Right ventricle myocardium superior (tissue), 1 donor: ENCODE results near the gene DHX57. TPM values are rescaled to one million over a fixed set of nuclear protein-coding genes. Genes with fewer than 3 reads are reported as not detected.
"Not testable (repeated sequence)": the region's sequence is repeated elsewhere in the genome, so short reads cannot be mapped to it uniquely, and the experiment has no call there.

ENCODE experiments used
- ATAC-seq: fragments of 200-7000 bp; cut with Tn5 transposase; one replicate; pipeline ENCODE4 v1.9.1; 2020; ENCODE audit warnings: mild to moderate bottlenecking; ENCODE audit not compliant: poor library complexity
- DNase-seq: peaks from one replicate; pipeline ENCODE4 v3.0.0-alpha.2; 2020
- intact Hi-C: fragments of 100-400 bp; cut with DNase I; formaldehyde crosslinking; loops from one replicate; pipeline ENCODE4 v1.11.2; 2022
- total RNA-seq: library from RNA; stranded (reverse); fragmentation: NEBNext Ultra II Directional; extraction: Animal tissue kit (Norgen Biotek cat#: 25700); gene quantifications from one replicate; pipeline ENCODE4 v1.2.1, GENCODE V29; 2021
- donor health status: DM: no; HTN: yes; CAD: no; lungs with severe emphysema.

DHX57 gene
- total RNA-seq, 1 donor from 2014 or later: 12.6 TPM

DNA sequence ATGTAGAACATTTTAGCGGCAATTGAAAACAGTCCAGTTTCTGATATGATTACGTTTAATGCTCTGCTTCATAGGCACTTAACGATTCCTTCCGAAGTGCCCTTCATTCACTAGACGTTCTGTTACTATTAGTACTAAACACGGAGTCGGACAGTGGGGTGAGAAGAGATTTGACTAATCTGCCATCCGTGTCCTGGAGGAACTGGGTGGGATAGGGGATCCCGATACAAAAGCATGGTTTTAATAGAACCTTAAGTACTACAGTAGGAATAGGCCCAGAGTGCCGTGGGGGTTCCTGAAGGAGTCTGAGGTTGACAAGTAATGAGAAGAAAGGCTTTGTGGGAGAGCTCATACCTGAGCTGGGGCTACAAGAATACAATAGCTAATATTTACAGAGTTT lies 673 bp upstream of the DHX57 start:
- intact Hi-C loops: no loop called here
- no peak for DNase-seq
- ATAC-seq: no peak

DNA sequence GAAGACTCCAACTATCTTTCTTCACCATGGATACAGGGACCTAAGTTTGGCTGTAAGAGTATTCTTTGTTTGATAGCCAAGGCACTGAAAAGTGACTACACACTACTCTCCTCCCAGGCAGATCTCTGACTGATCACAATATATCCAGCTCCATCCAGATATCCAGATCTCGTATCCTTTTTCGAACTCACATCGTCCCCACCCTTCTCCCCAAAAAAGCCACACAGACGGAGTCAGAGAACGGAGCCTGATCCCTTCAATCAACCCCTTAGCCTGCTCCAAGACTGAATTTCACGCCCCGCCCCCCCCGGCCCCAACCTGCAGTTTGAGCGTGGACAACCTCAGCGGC lies 533 bp downstream of the DHX57 start:
- ATAC-seq (peak; percentile 3), DNase-seq (no peak)
- intact Hi-C loops: no loop called here

DNA sequence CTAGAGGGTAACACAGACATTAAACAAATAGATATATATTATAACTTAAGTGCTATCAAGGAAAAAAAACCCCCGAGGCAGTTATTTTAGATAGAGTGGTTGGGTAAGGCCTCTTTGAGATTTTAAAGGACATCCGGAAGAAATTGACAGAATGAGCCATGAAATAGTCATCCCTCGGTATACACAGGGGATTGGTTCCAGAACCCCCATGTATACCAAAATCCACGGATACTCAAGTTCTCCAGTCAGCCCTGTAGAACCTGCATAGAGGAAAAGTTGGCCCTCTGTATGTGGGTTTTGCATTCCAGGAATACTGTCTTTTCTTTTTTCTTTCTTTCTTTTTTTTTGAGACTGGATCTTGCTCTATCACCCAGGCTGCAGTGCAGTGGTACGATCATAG lies 2.0 kb downstream of the DHX57 start:
- no peak for DNase-seq
- ATAC-seq: no peak
- intact Hi-C loops: no loop called here

DNA sequence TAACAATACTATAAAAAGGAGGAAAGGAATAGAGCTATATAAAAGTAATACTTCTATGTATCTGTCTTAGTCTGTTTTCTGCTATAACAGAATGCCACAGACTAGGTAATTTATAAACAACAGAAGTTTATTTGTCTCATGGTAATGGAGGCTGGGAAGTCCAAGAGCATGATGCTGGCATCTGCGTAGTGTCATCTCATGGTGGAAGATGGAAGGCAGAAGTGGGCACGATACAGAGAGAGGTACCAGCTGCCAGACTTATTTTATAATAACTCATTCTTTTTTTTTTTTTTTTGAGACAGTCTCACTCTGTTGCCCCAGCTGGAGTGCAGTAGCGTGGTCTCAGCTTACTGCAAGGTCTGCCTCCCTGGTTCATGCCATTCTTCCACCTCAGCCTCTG lies 4.3 kb downstream of the DHX57 start:
- intact Hi-C loops: no loop called here
- ATAC-seq (no peak), DNase-seq (no peak)

DNA sequence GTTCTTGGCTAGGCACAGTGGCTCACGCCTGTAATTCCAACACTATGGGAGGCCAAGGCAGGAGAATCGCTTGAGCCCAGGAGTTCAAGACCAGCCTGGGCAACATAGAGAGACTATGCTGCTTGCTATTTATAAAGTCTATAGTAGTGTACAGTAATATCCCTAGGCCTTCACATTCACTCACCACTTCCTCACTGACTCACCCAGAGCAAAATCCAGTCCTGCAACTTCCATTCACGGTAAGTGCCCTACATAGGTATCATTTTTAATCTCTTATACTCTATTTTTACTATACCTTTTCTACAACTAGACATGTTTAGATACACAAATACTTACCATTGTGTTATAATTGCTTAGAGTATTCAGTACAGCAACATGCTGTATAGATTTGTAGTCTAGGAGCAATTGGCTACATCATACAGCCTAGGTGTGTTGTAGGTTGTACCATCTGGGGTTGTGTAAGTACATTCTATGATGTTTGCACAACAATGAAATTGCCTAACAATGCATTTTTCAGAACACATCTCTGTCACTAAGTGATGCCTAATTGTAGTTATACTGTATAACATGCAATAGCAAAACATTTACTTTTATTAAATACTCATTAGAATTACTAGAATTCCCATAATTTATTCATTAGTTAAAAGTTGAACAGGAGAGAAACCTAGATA lies 8.8 kb downstream of the DHX57 start:
- DNase-seq: no peak
- ATAC-seq: no peak
- intact Hi-C loops: no loop called here

DNA sequence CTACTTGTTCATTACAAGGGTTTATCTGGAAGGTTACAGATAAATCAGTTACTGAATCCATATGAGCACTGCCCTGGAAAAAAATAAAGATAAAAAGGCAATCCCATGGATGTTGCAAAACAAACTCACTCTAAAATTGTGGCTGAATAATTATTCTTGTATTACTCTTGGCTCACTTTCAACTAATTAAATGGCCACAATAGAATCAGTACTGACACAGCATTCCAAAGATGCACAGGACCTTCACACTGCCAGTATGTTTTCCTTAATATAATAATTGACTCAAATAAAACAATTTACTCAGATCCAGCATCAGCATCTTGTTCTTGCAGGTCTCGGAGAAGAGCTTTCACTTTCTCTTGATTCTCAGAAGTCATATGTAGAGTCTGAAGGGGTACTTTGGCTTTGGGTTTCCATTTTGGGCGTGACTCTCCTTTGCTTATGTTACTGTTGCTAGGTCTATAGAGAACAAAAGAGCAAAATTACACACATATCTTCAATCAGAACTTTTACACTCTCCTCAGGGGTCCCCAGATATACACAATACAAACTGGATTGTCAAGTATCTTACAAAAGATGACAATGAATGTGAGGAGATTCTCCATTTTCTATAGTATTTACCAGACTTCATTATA lies 12.6 kb downstream of the DHX57 start:
- no peak for DNase-seq
- intact Hi-C loops: no loop called here
- no peak for ATAC-seq

DNA sequence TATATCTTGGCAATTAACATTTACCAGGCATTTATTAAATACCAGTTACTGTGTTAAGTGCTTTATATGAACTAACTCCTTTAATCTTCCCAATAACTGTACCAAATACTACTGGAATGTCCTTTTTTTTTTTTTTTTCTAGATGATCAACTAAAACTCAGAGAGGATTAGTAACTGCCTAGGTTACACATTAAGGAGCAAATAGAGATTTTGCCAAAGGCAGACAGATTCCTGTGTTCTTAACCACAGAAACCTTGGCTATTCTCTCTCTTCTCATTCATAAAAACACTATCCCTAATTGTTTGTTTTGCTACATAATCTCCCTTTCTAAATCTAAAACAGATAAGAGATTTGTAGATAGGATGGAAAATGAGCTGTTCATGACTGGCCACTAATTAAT lies 13.3 kb downstream of the DHX57 start:
- ATAC-seq (no peak), DNase-seq (no peak)
- intact Hi-C loops: no loop called here

DNA sequence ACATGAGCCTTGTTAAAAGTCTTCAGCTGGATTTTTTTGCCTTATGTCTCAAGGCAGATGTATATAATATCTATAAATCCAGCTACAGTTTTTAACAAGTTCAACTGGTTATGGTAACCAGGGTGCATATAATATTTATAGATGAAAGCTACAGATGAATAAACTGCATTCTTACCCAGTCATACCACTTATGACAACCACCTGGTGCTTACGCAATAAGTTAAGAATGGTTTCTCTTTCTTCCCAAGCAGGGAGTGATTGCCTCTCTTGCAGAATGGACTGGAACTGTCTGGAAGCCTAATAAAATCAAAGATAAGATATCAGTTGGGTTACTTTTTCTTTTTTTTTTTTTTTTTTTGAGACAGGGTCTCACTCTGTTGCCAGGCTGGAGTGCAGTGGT lies 19.6 kb downstream of the DHX57 start:
- ATAC-seq: no peak
- intact Hi-C loops: no loop called here

DNA sequence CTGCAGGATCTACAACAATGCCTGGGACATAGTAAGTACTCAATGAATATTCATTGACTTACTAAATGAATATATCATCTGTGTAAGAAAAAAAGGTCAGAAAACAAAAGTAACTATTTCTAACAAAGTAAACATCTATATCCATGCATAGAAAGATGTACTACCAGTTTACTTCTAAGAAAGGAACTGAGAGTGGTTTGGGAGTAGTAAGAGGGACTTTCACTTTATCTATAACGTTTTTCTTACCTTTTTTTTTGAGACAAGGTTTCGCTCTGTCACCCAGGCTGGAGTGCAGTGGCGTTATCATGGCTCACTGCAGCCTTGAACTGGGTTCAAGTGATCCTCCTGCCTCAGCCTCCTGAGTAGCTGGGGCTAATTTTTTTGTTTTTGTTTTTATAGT lies 25.7 kb downstream of the DHX57 start:
- DNase-seq (no peak), ATAC-seq (no peak)
- intact Hi-C loops: no loop called here

More for the DNA sequence above, 19.6 kb downstream of the DHX57 start:
- no peak for DNase-seq

DNA sequence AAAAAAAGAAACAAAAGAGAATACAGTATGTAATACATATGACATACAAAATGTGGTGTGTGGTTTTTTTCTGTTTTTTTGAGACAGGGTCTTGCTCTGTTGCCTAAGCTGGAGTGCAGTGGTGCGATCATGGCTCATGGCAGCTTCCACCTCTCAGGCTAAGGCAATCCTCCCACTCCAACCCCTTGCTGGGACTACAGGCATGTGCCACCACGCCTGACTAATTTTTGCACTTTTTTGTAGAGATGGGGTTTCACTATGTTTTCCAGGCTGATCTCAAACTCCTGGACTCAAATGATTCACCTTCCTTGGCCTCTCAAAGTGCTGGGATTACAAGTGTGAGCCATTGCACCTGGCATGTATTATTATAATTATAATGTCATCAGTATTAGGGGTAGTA lies 38.9 kb downstream of the DHX57 start:
- no peak for DNase-seq
- intact Hi-C loops: no loop called here
- ATAC-seq: no peak

DNA sequence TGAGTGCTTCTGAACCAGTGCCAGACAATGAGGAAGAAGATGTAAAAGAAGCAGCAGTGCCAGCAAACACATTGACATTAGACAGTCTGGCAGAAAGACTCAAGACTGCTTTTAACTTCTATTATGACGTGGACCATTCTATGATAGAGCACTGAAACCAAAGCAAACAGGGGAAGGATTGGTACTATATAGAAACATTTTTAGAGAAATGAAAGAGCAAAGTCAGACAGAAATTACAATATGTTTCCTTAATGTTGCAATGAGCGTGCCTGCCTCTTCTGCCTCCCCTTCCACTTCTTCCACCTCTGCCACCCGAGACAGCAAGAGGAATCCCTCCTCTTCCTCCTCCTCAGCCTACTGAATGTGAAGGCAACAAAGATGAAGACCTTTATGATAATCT lies 39.7 kb downstream of the DHX57 start:
- intact Hi-C loops: no loop called here
- no peak for DNase-seq
- peak; percentile 78 for ATAC-seq

DNA sequence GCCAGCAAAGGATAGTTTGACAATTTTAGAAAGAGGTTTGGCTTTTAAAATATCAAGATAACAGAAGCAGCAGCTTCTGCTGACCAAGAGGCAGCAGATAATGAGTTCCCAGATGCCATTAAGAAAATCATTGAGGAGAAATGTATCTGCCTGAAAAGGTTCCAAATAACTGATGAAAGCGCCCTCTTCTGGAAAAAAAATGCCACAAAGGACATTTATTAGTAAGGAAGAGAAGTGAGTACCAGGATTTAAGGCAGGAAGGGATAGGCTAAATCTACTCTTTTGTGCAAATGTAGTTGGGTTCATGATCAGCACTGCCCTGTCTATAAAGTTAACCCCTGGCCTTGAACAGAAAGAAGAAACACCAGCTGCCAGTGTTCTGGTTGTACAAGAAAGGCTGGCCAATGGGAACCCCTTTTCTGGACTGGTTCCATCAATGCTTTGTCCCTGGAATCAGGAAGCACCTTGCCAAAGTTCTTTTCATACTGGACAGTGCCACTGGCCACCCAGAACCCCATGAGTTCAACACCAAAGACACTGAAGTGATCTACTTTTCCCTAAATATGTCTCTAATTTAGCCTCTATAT lies 40.6 kb downstream of the DHX57 start:
- intact Hi-C loops: no loop called here
- no peak for DNase-seq
- no peak for ATAC-seq

DNA sequence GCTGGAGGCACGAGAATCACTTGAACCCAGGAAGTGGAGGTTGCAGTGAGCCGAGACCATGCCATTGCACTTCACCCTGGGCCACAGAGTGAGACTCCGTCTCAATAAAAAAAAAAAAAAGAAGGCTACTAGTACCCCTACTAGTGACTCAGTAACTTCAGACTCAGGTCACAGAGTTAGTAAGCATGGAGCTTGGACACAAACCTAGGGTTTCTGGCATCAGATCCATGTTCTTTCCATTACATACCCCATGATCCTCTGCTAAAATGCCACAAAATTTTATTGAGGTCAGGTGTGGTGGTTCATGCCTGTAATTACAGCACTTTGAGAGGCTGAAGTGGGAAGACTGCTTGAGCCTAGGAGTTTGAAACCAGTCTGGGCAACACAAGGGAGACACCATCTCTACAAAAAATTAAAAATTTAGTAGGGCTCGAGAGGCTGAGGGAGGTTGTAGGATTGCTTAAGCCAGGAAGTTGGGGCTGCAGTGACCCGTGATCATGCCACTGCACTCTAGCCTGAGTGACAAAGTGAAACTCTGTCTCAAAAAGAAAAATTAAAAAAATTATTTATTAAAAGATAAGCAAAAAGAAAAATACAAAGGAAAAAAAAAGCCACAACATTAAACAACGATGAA lies 45.1 kb downstream of the DHX57 start:
- DNase-seq (no peak), ATAC-seq (no peak)
- intact Hi-C loops: no loop called here

DNA sequence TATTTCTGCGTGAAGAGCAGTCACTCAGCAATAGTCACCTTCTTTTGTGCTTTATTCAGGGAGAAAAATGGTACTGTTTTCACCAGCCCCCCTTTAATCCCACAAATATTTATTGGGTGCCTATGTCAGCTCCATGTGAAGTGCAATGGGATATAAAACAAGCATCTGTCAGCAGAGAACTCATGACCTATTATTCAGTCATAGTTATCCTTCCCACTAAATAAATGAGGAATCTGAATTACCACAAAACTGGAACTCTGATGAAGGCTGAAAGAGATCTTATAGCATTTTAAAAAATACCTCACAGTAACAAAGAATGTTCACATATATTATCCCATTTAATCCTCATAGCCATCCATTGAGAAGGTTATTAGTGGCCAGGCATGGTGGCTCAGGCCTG lies 45.8 kb downstream of the DHX57 start:
- DNase-seq (no peak), ATAC-seq (no peak)
- intact Hi-C loops: no loop called here

DNA sequence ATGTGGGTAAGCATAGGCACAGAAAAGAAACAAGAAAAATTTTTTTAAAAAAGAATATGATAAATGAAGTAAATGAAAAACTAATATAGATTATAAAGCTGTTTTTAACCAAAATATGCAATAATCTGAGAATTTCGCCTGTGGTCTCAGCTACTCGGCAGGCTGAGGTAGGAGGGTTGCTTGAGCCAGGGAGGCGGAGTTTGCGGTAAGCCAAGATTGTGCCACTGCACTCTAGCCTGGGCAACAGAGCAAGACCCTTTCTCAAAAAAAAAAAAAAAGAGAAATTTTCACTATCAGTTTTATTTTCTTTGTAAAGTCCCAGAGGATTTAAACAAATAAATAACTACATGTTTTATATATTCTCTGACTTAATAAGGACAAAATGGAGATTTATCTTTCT lies 47.3 kb downstream of the DHX57 start:
- intact Hi-C loops: no loop called here
- DNase-seq (no peak), ATAC-seq (no peak)

DNA sequence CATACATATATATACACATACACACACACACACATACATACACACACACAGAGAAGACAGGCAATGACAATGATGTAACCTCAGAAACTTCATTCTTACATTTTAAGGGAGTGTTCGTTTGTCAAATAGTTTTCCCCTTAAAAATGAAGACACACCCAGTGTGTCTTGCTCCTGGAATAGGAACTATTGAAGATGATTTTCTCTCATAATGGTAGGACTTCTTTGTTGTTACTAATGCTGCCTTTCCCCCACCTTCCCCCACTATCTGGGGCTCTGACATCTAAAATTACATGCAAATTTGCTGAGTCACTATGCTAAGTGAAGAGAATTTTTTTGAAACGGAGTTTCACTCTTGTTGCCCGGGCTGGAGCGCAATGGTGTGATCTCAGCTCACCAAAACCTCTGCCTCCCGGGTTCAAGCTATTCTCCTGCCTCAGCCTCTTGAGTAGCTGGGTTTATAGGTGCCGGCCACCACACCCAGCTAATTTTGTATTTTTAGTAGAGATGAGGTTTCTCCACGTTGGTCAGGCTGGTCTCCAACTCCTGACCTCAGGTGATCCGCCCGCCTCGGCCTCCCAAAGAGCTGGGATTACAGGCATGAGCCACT lies 48.1 kb downstream of the DHX57 start:
- intact Hi-C loops, DNase-seq: not testable (repeated sequence)
- peak; percentile 39 for ATAC-seq

DNA sequence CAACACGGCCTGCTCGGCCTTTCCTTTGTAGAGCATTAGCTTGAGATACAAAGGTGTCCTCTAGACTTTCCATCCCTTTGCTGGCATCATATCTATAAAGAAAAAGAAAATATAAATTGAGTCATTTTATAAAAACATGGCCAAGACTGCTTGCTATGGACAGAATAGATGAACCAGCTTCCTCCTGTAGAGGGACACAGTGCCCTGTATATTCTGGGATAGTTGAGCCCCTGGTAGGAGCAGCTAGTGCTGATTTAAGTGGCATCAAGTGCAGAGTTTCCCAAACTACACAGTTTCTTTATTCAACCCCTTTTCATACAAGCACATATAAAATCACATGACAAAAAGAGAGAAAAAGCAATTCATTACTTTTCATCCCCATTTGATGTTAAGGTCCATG lies 49.8 kb downstream of the DHX57 start:
- intact Hi-C loops: no loop called here
- ATAC-seq: no peak
- no peak for DNase-seq

DNA sequence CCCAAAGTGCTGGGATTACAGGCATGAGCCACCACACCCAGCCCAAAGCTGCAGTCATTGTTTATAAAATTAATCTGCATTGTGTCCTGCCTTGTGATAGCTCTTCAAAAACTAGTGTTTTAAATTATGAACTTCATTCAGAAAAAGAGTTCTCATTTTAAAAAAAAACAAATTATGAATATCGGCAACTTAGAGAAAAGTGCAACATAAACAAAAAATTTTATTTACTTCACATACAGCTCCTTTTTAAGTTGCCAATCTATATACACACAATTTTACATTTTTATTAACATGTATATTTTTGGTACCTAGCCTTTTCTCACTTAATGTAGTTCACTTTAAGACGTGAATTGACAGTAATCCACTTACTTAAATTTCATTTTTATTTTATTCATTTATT lies 50.8 kb downstream of the DHX57 start:
- intact Hi-C loops: no loop called here
- DNase-seq (no peak), ATAC-seq (no peak)

DNA sequence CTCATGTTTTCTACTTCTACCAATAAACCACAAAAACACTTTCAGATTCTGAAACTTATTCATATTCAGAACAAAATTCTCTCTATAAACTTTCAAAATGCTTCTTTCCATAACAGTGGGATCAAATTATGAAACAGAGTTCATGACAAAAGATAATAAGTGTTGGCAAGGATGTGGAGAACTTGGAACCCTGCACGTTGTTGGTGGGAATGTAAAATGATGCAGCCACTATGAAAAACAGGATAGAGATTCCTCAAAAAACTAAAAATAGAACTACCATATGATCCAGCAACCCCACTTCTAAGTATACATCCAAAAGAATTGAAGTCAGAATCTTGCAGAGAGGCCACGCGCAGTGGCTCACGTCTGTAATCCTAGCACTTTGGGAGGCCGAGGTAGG lies 52.3 kb downstream of the DHX57 start:
- intact Hi-C loops: no loop called here
- no peak for ATAC-seq
- DNase-seq: no peak

DNA sequence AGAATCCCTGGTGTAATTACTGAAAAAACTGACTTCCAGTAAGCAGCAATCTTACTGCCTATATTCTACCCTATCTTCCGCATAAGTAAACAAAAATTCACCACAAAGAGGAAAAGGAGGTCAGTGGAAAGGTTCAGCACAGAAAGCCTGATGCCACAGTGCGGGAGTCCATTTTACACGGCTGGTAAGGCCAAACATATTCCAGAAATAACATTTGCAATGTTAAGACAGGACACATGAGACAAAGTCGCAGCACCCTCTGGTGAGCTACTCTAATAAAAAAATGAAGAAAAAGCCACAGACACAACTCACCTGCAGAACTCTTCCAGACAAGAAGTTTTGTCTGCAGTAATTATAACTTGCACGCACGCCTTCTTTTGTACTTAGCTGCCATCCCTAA lies 57.2 kb downstream of the DHX57 start:
- intact Hi-C loops: no loop called here
- DNase-seq (no peak), ATAC-seq (no peak)
